ENCODE data around the gene CWC25. TPM values are rescaled to one million over a fixed set of nuclear protein-coding genes. Genes with fewer than 3 reads are reported as not detected.

Gene CWC25
- total and polyA plus RNA-seq, 9 of the 15 experiments (the other 6 are each of a cell fraction or from before 2014, with no cell fraction given): 16.5 to 27.4 (median 23.0) TPM

- TF ChIP-seq RERE (CRISPR knock-in tag; IDR thresholded peaks at IDR 0.05; ENCODE audit: borderline replicate concordance) (no peak), TCF3 (CRISPR knock-in tag; IDR thresholded peaks at IDR 0.05) (no peak), JUNB (CRISPR knock-in tag; conservative IDR thresholded peaks at IDR 0.05) (no peak), RFX7 (CRISPR knock-in tag; IDR thresholded peaks at IDR 0.05) (no peak), SIRT6 (IDR thresholded peaks at IDR 0.05; ENCODE audit: low read depth, low read length) (no peak), RNF219 (CRISPR knock-in tag; IDR thresholded peaks at IDR 0.05) (no peak), HOMEZ (CRISPR knock-in tag; IDR thresholded peaks at IDR 0.05) (no peak), GABPB2 (CRISPR knock-in tag; conservative IDR thresholded peaks at IDR 0.05) (no peak), NR0B1 (IDR thresholded peaks at IDR 0.05; ENCODE audit: partially characterized antibody) (no peak), ZNF311 (CRISPR knock-in tag; IDR thresholded peaks at IDR 0.05) (no peak), E2F6 (IDR thresholded peaks at IDR 0.05; ENCODE audit: borderline replicate concordance in 1 of 2, extremely low read depth in 1 of 2, insufficient read depth in 1 of 2, insufficient read length in 1 of 2, low read depth in 1 of 2, low read length in 1 of 2, poor library complexity in 1 of 2, severe bottlenecking in 1 of 2) (no peak), THRB (CRISPR knock-in tag; conservative IDR thresholded peaks at IDR 0.05) (no peak)
Measured at GRCh38 chr17:38870259-38871165, 45.4 kb upstream of the CWC25 start (continued).

Data from K562 (cell line).